HG03139 (cell line): ENCODE data around the gene RGS21.

ENCODE experiments used
- ATAC-seq: cut with Tn5 transposase; IDR thresholded peaks from one replicate; pipeline ENCODE4 v1.9.1; 2021; ENCODE audit not compliant: unreplicated experiment

RGS21 gene

DNA sequence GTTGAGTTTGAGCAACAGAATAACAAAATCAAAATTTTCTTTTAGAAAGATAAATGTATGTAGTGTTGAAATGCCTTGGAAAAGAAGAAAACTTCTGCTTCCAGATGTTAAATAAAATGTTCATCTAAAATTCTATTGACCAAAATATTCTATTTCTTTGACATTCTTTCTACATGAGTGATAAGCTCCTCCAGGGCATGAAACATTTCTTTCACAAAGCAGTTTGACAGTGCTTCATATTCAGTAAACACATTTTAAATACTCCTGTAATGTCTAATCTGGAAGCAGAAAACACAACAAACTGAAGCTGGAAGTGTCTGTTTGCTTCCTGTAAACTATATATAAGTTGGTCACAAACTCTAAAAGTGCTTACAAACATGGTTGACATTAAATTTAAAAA lies 61.5 kb downstream of the RGS21 start:
- no peak for ATAC-seq

DNA sequence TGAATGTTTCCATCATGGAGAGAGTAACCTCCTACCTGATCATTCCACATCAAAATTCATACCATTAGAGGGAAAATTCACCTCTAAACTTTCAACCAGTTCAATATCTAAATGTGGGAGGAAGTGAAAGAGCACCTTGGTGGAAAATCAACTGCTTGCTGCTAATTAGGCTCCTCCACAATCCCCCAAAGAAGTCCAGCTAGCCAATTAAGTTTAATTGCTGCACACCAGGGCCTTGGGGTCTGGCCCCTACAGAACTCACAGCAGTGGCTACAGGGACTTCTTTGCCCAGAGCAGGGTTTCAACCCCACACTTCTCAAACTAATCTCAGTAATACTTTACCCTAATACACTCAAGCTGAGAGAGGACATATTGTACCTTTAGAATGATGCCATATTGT lies 62.1 kb downstream of the RGS21 start:
- ATAC-seq: no peak

DNA sequence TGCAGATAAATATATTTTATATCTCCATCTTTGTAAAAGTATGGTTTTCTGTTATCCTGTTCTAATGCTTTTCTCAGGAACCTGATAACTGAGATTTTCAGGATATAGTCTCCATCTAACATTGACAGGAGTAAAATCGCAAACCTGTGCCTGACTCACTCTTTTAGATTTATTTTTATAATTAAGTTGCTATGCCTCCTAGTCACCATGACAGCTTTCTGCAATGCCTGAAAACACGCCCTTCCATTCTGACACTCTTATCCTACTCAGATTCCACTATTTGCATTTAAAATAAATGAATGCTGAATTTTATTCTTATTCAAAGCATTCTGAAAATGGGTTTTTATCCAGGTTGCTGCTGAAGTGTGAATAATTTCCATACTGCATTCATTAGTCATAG lies 62.8 kb downstream of the RGS21 start:
- no peak for ATAC-seq

DNA sequence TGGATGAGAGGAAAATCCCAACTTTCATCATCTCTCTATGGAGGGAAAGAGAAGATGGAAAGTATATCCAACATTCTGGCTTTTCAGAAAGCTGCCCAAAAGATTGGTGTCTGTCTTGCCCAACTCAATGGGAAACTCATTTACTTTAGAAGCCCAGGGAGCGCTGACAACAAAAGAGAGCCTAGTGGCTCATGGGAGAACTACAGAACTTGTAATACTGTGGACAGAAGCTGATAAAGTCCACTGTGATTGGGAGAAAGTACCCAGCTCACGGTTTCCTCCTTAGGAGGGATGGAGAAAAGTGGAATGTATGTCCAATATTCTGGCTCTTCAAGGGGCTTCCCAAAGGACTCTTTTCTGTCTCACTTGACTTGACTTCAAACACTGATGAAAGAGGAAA lies 66.0 kb downstream of the RGS21 start:
- ATAC-seq: no peak

DNA sequence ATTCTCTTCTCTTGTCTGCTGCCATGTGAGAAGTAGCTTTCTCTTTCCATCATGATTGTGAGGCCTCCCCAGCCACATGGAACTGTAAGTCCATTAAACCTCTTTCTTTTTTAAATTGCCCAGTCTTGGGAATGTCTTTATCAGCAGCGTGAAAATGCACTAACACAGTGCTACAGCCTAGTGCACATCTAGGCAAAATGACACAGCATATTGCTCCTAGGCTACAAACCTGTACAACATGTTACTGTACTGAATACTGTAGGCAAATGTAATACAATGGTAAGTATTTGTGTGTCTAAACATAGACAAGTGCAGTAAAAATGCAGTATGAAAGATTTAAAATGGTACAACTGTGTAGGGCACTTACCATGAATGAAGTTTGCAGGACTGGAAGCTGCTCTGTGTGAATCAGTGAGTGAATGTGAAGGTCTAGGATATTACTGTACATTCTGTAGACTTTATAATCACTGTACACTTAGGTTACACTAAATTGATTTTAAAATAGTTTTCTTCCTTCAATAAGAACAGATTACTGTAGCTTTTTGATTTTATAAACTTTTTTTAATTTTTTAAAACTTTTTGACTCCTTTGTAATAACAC lies 69.4 kb downstream of the RGS21 start:
- no peak for ATAC-seq

DNA sequence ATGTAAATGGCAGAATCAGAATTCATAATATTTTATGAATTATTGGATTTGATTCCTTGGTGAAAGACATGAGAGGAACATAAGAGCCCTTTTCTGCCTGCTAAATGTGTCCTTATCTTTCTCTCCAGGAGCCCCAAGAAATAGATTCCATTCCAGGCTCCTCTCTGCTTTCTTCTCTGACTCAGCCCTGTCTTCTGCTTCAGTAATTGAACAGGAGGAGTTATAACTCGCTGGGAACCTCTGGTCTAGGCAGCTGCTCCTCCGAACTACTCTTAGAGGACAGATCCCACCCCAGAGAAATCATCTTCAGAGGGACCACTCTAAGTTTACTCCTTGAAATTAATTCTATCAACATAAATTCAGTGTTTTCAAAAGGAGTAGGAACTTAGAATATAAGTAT lies 78.4 kb downstream of the RGS21 start:
- ATAC-seq: no peak

GRCh38 chr1:192395895-192396294 lies 79.1 kb downstream of the RGS21 start:
- ATAC-seq: no peak

DNA sequence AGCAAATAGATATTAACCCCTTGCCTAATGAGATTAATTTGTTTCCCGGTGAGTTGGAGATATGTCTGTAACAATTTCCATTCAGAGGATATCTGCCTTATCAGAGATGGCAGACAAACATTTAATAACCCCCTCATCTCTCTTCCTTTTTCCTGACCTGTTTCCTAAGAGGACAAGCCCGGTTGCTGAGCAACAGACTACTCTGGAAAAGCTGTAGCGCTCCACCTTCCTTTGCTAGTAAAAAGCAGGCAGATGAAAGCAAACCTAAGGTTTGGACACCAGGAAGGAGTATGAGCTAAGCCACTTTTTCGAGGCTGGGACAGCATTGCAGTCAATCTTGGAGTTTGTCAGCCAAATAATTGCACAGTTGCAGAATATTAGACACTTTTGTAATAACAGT lies 82.4 kb downstream of the RGS21 start:
- ATAC-seq: no peak

- ATAC-seq: no peak
These were observed 85.0 kb downstream of the RGS21 start for GRCh38 chr1:192401825-192402224.

GRCh38 chr1:192402571-192402970 lies 85.8 kb downstream of the RGS21 start:
- no peak for ATAC-seq

- no peak for ATAC-seq
These were observed 90.4 kb downstream of the RGS21 start for GRCh38 chr1:192407206-192407605.
